NAMALWA (cell line): ENCODE measurements around the gene CCDC120.

Source experiments
- DNase-seq: peaks from one replicate; pipeline ENCODE4 v3.0.0-alpha.2; 2015; ENCODE audit warnings: low spot score

The CCDC120 gene, protein sequence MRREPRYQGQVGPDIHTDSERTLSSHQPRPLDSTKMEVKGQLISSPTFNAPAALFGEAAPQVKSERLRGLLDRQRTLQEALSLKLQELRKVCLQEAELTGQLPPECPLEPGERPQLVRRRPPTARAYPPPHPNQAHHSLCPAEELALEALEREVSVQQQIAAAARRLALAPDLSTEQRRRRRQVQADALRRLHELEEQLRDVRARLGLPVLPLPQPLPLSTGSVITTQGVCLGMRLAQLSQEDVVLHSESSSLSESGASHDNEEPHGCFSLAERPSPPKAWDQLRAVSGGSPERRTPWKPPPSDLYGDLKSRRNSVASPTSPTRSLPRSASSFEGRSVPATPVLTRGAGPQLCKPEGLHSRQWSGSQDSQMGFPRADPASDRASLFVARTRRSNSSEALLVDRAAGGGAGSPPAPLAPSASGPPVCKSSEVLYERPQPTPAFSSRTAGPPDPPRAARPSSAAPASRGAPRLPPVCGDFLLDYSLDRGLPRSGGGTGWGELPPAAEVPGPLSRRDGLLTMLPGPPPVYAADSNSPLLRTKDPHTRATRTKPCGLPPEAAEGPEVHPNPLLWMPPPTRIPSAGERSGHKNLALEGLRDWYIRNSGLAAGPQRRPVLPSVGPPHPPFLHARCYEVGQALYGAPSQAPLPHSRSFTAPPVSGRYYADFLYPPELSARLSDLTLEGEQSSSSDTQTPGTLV

DNA sequence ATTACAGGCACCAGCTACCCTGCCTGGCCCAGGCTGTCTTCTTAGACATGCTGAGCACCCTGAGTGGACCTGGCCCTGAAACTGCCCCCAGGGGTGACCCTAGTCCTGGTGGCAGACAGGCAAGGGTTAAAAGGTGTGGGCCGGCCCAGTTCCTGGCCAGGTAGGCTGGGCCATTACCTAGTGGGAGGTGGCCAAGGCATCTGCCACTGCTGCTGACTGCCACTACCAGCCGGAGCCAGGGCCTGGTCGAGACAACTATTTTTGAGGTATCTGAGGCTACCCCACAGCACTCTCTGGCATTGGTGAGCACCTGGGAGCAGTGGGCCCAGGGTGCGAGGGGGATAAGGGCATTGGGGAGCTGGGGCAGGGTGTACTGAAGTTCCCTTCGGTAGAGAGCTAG is at the start of gene CCDC120:
CCDC120 (plus strand) TSS at position 206 of the 400 bp plus-strand sequence. CDS start 3,043 bp downstream, outside the sequence.
- no peak for DNase-seq

DNA sequence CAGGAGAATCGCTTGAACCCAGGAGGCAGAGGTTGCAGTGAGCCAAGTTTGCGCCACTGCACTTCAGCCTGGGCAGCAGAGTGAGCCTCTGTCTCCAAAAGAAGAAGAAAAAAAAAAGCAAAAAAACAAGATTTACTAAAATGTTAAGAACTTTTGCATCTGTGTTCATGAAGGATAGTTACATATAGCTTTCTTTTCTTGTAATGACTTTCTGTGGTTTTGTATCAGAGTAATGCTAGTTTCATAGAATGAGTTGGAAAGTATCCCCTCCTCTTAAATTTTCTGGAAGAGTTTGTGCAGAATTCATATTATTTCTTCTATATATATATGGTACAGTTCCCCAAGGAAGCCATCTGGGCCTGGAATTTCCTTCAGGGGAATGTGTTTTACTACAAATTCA is 39.7 kb upstream of the CCDC120 start:
- DNase-seq = no peak

DNA sequence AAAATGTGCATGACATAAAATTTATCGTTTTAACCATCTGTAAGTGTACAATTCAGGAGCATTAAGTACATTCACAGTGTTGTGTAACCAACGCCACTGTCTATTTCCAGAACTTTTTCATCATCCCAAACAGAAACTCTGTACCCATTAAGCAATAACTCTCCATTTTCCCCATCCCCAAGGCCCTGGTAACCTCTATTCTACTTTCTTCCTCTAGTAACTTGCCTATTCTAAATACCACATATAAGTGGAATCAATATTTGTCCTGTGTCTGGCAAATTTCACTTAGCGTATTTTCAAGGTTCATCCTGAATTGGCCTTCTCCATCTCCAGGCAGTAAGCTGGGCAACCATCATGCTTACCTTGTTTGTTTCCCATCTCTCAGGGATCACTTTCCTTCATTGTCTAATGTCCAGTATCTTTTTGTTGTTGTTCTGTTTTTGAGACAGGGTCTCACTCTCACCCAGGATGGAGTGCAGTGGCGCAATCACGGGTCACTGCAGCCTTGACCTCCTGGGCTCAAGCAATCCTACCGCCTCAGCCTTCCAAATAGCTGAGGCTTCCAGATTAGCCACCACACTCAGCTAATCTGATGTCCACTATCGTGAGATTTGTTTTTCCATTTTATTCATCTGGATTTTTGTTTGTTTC is 39.1 kb upstream of the CCDC120 start:
- no peak for DNase-seq

DNA sequence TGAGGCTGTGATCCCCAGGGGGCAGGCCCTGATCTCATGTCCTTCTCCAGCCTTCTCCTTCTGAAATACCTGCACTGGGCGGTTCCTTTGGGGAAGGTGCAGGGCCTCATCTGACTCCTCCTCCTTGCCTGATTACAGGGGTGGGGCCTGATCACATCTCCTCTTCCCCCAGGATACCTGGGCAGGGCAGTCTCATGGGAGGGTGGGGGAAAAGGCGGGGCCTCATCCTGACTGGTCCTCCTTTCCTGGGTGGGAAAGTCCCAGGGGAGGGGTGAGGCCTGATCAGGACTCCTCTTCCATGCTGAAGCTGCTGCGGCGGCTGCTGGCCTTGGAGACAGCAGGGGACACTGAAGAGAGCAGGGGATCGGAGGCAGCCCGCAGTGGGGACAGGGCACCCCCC is 28.9 kb upstream of the CCDC120 start:
- DNase-seq = no peak

DNA sequence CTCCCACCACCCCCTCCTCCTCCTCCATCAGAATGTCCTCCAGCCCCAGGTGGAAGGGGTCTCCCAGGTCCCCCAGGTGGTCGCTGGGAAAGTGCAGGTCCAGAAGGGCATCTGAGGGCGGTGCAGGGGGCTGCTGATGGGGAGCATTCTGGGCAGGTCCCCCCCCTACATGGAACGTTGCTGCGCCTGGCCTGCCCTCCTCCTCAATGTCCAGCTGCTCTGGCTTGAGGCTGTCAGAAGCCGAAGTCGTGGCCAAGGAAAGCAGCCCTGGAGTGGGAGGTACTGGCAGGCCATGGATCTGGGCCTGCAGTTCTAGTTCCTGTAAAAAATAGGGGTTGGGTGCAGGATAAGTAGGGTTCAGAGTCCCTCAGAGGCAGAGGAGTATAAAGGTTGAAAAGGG is 28.5 kb upstream of the CCDC120 start:
- DNase-seq = no peak

DNA sequence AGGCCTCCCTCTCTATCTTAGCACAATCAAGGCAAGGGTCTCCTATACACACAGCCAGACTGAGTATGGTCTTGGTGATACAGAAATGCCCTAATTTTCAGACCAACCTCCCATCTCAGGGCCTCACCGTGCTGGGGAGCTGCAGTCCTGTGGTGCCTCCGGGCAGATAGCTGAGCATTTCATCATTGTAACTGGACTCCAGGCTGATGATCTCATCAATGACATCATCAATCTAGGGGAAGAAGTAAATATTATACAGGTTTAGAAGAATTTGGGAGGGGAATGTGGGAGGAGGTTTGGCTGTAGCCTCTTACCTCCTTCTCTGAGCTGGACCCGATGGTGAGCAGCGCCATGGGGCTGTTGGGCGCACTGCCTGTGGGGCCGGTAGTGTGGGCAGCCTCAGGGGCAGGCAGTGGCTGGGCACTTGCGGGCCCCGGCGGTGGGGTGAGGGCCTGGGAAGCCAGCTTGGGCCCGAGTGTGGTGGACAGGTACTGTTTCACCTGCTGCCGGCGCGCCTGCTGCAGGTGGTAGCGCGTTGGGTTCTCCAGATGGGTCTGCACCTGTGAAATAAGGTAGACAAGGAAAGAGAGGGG is 20.8 kb upstream of the CCDC120 start:
- no peak for DNase-seq

DNA sequence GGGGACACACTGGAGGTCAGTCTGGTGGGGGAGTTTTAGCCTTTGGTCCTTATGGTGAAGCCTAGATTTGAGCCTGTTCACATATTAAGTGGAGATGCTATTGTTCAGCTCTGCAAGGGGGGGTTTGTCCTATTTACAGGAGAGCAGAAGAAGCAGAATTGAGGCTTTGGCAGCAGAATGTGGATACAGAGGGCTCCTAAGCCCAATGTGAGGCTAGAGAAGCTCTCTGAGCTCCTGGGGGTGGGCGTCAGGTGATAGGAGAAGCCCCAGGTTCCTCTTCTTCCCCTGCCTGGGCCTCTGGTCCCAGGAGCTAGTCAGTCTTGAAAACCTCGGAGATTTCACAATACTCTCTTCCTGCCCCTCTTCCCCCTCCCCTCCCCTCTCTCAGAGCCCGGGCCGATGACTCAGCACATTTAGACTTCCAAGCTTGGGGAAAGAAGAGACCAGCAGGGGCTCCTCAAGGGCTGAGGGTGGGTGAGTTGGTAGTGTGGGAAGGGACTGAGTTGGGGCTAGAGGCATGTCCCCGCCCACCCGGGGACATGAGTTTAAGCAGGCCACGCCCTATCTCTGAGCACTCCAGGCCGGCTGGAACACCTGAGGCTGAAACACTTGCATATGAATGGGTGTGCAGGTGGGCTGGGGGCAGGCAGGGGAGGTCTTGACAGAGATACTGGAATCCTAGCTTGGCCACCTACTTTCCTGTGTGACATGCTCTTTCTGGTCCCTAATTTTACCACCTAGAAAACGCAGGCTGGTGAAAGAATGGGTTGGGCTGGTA is 19.0 kb upstream of the CCDC120 start:
- DNase-seq = peak; percentile 40

DNA sequence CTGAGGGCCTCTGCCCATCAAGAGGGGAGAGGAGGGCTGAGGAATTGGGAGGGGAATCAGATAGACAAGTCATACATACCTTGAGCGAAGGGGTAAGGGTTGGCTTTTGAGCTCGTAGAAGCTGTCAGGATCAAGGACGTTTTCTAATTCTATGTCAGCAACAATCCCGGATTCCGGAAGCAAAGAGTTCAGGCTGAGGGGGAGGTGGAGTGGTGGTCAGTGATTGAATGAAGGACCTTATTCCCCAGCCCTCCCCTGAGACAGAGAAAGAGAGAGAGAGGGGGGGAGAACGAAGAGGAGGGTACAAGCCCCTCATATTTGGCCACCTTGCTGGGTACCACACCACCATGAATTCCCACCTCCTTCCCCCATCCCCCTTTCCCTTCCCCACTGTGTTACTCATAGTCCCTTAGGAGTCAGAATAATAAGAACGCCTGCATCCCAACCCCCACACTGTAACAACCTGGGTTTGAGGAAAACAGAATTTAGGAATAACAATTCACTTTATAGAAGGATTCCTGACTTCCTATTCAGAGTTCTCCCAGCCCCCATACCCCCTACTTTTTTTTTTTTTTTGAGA is 18.3 kb upstream of the CCDC120 start:
- no peak for DNase-seq

DNA sequence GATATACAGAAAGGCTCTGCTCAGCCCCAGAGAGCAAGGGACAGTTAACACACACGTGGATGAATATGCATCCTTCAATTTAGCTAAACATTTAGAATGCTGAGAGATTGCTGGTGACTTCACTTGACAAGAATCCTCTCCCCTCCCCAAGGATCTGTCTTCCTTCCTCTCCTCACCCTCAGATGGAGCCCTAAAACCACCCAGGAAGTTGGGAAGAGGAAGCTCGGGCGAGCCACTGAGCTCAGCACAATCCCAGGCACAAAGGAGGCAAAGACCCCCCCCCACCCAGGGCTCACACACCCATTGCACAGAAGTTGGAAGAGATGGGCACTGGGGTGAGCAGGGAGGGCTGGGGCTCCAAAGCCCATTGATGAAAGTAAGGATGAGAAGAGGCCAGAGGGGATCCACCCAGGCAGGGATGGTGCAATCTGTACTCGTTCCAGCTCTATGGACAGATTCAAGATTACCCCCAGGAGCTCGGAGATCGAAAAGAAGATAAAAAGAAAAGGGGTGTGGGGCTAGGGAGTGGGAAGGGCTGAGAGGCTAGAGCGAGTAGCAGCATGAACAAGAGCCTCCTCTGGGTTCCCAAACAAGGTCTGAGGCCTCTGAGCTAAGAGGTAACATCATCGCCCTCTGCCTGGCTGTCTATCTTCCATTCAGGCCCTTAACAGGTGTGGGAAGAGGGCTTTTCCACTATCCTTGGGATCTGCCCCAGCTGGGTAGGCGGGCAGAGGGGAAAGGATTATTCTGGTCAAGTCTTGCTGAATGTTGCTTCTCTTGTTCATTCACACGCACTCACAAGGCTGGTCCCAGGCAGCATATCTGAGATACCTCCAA is 16.8 kb upstream of the CCDC120 start:
- DNase-seq = peak; percentile 13

DNA sequence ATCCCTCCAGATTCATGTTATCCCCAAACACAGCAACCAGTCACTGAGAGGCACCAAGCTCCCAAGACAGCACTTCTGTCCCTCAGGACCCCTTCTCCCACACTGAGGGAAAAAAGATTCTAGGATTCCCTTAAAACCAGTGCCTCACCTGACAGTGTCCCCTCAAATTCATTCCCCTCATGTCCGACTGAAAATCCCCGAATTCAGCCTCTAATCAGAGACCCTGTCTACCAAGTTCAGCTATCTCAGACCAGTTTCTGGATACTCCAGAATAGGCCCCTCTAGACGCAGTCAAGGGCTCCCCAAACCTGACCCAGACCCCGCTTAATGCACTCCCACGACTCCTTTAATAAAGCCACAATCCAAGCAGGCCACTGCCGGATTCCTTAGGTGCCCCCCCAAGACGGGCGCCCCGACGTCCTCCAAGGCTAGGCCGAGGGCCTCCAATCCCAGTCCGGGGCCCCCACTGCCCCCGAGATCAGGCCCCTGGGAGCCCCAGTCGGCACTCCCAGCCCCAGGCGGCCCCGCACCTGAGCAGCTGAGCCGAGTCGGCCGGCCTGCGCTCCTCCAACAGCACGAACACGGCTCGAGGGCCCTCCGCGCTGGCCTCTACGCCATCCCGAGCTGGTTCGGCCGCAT is 16.1 kb upstream of the CCDC120 start:
- peak; percentile 15 for DNase-seq

DNA sequence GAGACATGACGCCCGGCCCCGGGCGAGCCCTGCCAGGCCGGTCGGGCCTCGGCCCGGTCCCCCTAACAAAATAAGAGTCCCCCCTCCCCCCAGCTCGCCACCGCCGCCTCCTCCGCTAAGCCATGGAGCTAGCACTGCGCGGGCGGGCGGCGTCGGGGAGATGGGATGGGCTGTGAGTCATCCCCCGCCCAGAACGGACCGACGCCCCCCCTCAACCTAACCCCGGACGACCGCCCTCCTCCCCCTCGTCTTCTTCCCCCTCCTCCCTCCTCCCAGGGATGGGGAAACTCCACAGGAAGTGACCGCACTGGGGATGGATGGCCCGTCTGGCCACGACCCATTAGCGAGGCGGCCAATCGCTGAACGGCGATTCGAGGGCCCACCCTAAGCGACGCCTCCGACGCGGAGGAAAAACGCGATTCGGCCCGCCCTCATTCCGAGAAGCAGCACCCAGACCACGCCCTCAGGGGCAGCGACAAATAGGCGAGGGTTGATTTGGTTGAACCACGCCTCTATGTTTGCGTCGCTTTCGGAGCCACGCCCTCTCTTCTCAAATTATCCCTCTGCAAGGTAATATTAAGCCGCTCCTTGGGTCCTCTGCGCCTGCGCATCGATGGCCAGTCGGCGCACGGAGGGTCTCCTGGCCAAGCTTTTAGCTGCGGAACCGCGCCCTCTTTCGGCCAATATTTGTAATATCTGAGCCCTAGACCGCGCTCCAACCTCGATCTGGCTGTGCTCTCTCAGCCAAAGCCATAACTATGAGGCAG is 15.4 kb upstream of the CCDC120 start, which contains the start of gene TFE3:
TFE3 (minus strand) TSS at position 138 of the 767 bp plus-strand sequence; CDS start at position 7, 131 bp downstream.
- DNase-seq = peak; percentile 98

DNA sequence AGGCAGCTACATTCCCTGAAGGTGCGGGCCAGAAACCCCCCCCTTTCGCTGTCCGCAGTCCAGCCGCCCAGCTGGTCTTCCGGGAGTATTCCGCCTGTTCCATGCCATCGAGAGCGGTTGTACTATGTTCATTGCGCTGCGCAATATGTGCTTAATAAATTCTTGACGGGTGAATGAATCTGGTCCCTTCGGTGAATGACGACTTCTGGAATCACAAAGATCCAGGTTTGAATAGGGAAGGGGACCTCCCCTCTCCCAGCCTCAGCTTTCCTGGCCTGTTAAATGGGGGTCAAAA is 14.9 kb upstream of the CCDC120 start:
- DNase-seq = no peak

DNA sequence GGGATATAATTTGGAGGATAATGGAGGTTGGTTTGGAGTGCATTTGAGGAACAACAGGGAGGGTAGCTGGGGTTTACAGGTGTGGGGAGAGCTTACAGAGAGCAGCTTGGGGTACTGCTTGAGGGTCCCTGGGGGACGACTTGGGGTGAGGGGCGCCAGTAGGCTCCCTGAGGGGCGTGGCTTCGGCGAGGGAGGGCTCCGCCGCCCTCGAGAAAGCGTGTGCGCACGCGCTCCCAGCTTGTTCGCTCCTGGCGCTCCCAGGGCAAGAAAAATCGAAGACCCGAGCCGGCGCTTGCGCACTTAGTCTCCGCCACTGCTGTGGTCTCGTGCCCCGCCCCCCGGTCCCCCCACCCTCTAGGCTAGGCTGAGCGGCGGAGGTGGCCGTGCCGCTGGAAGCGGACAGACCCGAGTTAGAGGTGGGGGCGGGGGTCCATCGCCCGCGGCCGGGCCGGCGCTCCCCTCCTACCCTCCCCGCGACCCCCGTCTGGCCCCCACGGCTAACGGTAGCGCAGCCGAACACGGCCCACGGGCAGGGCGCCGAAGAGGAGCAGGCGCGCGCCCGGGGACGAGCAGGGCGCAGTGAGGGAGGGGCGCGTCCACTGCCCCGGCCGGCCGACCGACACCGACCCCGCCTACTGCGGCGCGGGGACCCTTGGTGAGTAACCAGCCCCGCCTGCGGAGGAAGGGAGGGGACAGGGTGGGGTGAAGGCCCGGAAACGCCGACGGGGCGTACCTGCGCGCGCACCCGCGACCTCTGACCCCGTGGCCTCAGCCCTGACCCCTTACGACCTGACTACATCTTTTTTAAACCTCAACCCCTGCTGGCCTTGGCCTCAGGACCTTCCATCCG is 5.4 kb upstream of the CCDC120 start:
- no peak for DNase-seq

DNA sequence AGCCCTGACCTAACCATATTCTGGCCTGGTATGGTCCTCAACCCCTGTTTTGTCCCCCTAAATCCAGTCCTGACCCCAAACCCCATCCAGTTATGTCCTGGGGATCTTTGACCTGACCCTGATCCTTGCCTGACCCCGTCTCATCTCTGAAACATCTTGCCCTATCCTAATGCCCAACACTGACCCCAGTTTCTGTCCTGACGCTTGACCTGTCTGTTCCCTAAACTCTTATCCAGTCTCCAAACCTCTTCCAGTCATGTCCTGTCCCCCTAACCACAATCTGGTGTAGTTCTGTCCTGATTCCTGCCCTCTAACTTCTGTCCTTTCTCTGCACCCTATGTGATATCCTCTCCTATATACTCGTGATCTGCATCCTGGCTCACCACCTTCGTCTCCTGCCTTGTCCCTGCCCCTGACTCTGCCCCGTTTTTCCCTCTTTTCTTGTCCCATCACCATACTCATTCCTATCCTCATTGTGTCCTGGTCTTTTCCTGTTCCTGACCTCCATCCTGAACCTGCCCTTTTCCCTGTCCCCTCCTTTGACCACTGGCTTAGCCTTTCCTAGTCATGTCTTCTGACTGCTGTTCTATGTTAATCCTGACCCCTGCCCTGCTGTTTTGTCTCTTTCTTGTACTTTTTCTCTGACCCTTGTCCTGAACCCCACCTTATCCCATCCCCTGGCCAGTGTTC is 4.6 kb upstream of the CCDC120 start:
- DNase-seq = no peak

DNA sequence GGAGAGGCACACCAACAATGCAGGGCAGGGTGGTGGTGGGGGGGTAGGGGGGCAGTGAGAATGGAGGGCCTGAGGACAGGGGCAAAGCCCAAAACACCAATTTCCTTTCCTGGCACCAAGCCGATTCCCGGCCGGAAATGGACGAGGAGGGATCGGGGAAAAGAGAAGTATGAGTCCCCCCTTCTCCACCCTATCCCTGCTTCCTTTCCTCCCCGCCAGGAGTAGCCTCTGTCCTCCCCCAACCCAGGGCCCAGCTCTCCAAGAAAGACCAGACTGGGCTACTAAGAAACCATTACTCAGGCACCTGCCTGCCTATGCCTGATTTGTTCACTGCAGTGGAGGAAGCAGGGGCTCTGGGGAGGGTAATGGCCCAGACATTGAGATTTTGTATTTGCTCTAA is 402 bp downstream of the CCDC120 start:
- DNase-seq = no peak

DNA sequence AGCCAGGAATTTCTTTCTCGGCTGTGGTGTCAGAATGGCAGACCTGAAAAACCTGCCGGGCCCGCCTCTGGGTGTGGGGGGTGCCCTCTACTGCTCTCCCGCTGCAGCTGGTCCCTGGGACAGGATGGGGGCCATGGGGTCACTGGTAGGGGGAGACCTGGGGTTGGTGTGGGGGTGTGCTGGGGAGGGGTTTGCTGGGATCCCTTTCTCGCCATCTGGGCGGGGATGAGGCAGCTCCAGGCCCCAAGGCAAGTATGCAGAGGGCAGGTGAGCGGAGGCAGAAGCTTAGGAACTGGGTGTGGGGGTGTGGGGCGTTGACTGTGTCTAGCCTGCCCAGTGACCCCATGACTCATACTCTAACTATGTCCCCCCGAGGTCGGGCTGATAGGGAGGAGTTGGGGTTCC is 884 bp downstream of the CCDC120 start:
- no peak for DNase-seq

DNA sequence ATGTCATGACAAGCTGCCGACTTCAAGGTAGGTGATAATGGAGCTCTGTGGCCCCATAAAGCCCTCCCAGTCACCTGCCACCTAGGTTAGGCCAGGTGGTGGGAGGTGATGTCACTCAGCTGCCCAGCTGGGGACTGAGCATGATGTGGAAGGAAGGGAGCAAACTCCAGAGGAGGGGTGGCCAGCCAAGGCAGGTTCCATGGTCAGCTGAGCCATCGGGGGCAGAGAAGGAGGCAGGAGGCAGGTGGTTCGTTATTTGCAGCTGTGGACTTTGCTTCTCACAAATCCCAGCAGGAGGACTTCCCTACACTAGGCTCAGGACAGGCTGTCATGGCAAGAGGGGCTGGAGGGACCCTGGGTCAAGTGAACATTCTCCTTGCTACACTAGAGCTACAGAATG is 2.1 kb downstream of the CCDC120 start:
- DNase-seq = no peak

DNA sequence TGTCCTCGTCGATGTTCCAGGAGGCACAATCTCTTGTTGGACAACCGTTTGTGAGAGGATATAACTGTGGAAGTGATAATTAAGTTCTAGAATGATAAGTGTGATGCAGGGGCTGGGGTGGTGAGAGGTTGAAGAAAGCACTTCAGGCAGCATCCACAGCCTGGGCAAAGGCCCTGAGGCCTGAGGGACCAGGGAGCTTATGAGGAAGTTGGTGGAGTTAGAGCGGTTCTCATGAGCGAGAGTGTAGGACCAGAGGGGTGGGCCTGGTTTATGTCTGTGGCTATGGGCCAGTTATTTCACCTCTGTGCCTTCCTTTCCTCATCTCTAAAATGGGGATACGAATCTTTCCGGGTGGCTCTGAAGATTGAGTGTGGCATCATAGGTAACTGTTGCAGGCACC is 2.7 kb downstream of the CCDC120 start:
- DNase-seq = no peak
